ENCODE data around the gene CIB4. TPM values are rescaled to one million over a fixed set of nuclear protein-coding genes. Genes with fewer than 3 reads are reported as not detected.

The CIB4 gene
- total and polyA plus RNA-seq, 9 of the 15 experiments (the other 6 are each of a cell fraction or from before 2014, with no cell fraction given), result not detected

DNA sequence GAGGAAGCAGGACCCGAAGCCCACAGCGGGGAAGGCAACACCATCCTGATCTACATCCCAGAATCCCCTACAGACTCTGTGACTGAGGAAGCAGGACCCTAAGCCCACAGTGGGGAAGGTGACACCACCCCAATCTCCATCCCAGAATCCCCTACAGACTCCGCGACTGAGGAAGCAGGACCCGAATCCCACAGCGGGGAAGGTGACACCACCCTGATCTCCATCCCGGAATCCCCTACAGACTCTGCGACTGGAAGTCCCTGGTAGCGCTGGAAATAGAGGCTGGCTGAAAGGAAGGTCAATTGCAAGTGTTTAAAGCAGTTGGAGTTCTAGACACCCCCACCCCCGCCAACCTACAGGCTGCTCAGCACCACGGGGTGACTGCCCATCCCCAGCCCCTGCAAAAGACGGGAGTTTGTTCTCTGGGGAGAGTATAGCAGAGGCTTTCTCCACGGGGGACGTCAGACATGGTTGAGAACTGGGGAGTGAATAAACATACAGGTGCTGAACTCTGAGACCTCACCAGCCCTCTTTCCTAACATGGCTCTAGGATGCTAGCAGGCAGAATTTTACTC lies 21.0 kb downstream of the CIB4 start (continued):
- TF ChIP-seq, protein P1, sequence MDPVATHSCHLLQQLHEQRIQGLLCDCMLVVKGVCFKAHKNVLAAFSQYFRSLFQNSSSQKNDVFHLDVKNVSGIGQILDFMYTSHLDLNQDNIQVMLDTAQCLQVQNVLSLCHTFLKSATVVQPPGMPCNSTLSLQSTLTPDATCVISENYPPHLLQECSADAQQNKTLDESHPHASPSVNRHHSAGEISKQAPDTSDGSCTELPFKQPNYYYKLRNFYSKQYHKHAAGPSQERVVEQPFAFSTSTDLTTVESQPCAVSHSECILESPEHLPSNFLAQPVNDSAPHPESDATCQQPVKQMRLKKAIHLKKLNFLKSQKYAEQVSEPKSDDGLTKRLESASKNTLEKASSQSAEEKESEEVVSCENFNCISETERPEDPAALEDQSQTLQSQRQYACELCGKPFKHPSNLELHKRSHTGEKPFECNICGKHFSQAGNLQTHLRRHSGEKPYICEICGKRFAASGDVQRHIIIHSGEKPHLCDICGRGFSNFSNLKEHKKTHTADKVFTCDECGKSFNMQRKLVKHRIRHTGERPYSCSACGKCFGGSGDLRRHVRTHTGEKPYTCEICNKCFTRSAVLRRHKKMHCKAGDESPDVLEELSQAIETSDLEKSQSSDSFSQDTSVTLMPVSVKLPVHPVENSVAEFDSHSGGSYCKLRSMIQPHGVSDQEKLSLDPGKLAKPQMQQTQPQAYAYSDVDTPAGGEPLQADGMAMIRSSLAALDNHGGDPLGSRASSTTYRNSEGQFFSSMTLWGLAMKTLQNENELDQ (CRISPR knock-in tag; IDR thresholded peaks at IDR 0.05; ENCODE audit: borderline replicate concordance), result no peak
- TF ChIP-seq NUFIP1 (IDR thresholded peaks at IDR 0.05; ENCODE audit: partially characterized antibody) (no peak), MEF2A (IDR thresholded peaks at IDR 0.05; ENCODE audit: control insufficient read depth, low read depth, low read length) (no peak), DPF2 (IDR thresholded peaks at IDR 0.05) (no peak), ZEB2 (IDR thresholded peaks at IDR 0.05) (no peak), BDP1 (IDR thresholded peaks at IDR 0.05; ENCODE audit: insufficient read depth, insufficient read length) (no peak), TCFL5 (CRISPR knock-in tag; conservative IDR thresholded peaks at IDR 0.05) (no peak)
- TF ChIP-seq, protein P2, sequence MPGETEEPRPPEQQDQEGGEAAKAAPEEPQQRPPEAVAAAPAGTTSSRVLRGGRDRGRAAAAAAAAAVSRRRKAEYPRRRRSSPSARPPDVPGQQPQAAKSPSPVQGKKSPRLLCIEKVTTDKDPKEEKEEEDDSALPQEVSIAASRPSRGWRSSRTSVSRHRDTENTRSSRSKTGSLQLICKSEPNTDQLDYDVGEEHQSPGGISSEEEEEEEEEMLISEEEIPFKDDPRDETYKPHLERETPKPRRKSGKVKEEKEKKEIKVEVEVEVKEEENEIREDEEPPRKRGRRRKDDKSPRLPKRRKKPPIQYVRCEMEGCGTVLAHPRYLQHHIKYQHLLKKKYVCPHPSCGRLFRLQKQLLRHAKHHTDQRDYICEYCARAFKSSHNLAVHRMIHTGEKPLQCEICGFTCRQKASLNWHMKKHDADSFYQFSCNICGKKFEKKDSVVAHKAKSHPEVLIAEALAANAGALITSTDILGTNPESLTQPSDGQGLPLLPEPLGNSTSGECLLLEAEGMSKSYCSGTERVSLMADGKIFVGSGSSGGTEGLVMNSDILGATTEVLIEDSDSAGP (CRISPR knock-in tag; IDR thresholded peaks at IDR 0.05), result no peak
